NB4 (cell line): Measurements from ENCODE around the gene UBAP1L.

Source experiments
- MAX ChIP-seq: IDR thresholded peaks from 2 replicates; pipeline ENCODE4 v1.6.1; 2011; ENCODE audit warnings: low read depth, low read length
- MYC ChIP-seq: IDR thresholded peaks from 2 replicates; pipeline ENCODE4 v1.6.1; 2011; ENCODE audit warnings: low read depth, low read length
- POLR2A ChIP-seq: IDR thresholded peaks from 2 replicates; pipeline ENCODE4 v1.6.1; 2011; ENCODE audit warnings: mild to moderate bottlenecking; ENCODE audit not compliant: insufficient read length; ENCODE audit errors: extremely low read depth
- TF ChIP-seq, protein P1 (sequence below): IDR thresholded peaks from one replicate; pipeline ENCODE4 v1.5.1; 2012; ENCODE audit warnings: low read depth, low read length

- no peak for TF ChIP-seq POLR2A
- TF ChIP-seq, protein P1, sequence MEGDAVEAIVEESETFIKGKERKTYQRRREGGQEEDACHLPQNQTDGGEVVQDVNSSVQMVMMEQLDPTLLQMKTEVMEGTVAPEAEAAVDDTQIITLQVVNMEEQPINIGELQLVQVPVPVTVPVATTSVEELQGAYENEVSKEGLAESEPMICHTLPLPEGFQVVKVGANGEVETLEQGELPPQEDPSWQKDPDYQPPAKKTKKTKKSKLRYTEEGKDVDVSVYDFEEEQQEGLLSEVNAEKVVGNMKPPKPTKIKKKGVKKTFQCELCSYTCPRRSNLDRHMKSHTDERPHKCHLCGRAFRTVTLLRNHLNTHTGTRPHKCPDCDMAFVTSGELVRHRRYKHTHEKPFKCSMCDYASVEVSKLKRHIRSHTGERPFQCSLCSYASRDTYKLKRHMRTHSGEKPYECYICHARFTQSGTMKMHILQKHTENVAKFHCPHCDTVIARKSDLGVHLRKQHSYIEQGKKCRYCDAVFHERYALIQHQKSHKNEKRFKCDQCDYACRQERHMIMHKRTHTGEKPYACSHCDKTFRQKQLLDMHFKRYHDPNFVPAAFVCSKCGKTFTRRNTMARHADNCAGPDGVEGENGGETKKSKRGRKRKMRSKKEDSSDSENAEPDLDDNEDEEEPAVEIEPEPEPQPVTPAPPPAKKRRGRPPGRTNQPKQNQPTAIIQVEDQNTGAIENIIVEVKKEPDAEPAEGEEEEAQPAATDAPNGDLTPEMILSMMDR = no peak
- no peak for TF ChIP-seq MAX
- no peak for TF ChIP-seq MYC
Measured at GRCh38 chr15:65042776-65043327, 72.1 kb downstream of the UBAP1L start.
